ENCODE results near the gene ZFR2. TPM values are rescaled to one million over a fixed set of nuclear protein-coding genes. Genes with fewer than 3 reads are reported as not detected.

Gene ZFR2
- total RNA-seq, 1 experiment from 2014 or later = 3.1 TPM

Other genes with a start within 250 kb of the ZFR2 start
- gene CACTIN, start 242.2 kb downstream of the ZFR2 start, total RNA-seq (2014; rRNA removed; shearing (Covaris generic)) = 29.9 and 52.6 TPM in 2 replicates
- gene PIP5K1C, start 168.6 kb downstream of the ZFR2 start, total RNA-seq (2014; rRNA removed; shearing (Covaris generic)) = 5.2 and 8.6 TPM in 2 replicates
- 0.03 TPM in 1 of 2 replicates, not detected in the other for gene TJP3, start 160.7 kb downstream of the ZFR2 start, total RNA-seq (2014; rRNA removed; shearing (Covaris generic))
- 30.9 and 32.6 TPM in 2 replicates for gene APBA3, start 107.3 kb downstream of the ZFR2 start, total RNA-seq (2014; rRNA removed; shearing (Covaris generic))
- gene MRPL54, start 106.4 kb downstream of the ZFR2 start, total RNA-seq (2014; rRNA removed; shearing (Covaris generic)) = 140 and 153 TPM in 2 replicates
- not detected in 2 replicates for gene RAX2, start 96.8 kb downstream of the ZFR2 start, total RNA-seq (2014; rRNA removed; shearing (Covaris generic))
- gene MATK, start 82.7 kb downstream of the ZFR2 start, total RNA-seq (2014; rRNA removed; shearing (Covaris generic)) = 0.86 and 4.0 TPM in 2 replicates
- 0.11 and 0.42 TPM in 2 replicates for gene ATCAY, start 11.6 kb upstream of the ZFR2 start, total RNA-seq (2014; rRNA removed; shearing (Covaris generic))
- not detected in 2 replicates for gene NMRK2, start 64.0 kb upstream of the ZFR2 start, total RNA-seq (2014; rRNA removed; shearing (Covaris generic))
- 133 and 135 TPM in 2 replicates for gene DAPK3, start 102.1 kb upstream of the ZFR2 start, total RNA-seq (2014; rRNA removed; shearing (Covaris generic))
- gene EEF2, start 116.4 kb upstream of the ZFR2 start, total RNA-seq (2014; rRNA removed; shearing (Covaris generic)) = 1,288 and 1,386 TPM in 2 replicates
- gene PIAS4, start 138.7 kb upstream of the ZFR2 start, total RNA-seq (2014; rRNA removed; shearing (Covaris generic)) = 25.7 and 31.5 TPM in 2 replicates
- 7.9 and 14.8 TPM in 2 replicates for gene ZBTB7A, start 197.9 kb upstream of the ZFR2 start, total RNA-seq (2014; rRNA removed; shearing (Covaris generic))

All from Daoy (cell line).